Astrocyte of the spinal cord (primary cell): Measurements from ENCODE around the gene ERCC6.

Experiments
- DNase-seq: peaks from one replicate; pipeline ENCODE4 v3.0.0; 2011; ENCODE audit warnings: low read depth, low spot score
- H3K4me3 ChIP-seq: 2 replicates; pipeline ENCODE4 v1.5.1; 2011; ENCODE audit warnings: low read depth, mild to moderate bottlenecking, low read length, moderate library complexity
- in situ Hi-C: cut with HindIII; loops from 2 replicates; pipeline ENCODE4 v1.10.0; 2017; ENCODE audit warnings: low sequenced_read_pairs
- TF ChIP-seq, protein P1 (sequence below): IDR thresholded peaks from 2 replicates; pipeline ENCODE4 v1.5.1; 2012; ENCODE audit warnings: low read depth, mild to moderate bottlenecking, low read length, inconsistent platforms

Gene ERCC6

DNA sequence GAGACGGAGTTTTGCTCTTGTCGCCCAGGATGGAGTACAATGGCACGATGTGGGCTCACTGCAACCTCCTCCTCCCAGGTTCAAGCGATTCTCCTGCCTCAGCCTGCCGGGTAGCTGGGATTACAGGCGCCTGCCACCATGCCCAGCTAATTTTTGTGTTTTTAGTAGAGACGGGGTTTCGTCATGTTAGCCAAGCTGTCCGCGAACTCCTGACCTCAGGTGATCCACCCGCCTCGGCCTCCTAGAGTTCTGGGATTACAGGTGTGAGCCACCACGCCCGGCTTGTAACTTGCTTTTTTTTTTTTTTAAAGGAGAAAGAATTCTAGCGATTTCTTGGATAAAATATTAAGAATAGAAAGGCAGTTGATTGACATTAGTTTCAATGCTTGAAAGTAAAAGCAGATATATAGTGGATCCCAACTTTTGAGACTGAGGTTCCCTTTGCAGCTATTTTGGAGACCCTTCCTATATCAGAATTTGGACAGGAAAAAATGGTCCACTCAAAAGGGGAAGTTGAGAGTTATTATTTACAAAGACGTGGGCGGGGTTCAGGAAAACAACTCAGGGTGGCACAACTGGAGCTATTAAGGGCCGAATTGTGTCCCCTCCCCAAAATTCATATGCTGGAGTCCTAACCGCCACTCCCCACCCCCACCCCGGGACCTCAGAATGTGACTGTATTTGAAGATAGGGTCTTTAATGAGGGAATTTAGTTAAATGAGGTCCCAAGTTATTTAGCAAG, 1.3 kb upstream of the ERCC6 start:
- no peak overlapping the region for H3K4me3 ChIP-seq
- TF ChIP-seq, protein P1, sequence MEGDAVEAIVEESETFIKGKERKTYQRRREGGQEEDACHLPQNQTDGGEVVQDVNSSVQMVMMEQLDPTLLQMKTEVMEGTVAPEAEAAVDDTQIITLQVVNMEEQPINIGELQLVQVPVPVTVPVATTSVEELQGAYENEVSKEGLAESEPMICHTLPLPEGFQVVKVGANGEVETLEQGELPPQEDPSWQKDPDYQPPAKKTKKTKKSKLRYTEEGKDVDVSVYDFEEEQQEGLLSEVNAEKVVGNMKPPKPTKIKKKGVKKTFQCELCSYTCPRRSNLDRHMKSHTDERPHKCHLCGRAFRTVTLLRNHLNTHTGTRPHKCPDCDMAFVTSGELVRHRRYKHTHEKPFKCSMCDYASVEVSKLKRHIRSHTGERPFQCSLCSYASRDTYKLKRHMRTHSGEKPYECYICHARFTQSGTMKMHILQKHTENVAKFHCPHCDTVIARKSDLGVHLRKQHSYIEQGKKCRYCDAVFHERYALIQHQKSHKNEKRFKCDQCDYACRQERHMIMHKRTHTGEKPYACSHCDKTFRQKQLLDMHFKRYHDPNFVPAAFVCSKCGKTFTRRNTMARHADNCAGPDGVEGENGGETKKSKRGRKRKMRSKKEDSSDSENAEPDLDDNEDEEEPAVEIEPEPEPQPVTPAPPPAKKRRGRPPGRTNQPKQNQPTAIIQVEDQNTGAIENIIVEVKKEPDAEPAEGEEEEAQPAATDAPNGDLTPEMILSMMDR: no peak
- no peak for DNase-seq
- in situ Hi-C loops: no loop called here

DNA sequence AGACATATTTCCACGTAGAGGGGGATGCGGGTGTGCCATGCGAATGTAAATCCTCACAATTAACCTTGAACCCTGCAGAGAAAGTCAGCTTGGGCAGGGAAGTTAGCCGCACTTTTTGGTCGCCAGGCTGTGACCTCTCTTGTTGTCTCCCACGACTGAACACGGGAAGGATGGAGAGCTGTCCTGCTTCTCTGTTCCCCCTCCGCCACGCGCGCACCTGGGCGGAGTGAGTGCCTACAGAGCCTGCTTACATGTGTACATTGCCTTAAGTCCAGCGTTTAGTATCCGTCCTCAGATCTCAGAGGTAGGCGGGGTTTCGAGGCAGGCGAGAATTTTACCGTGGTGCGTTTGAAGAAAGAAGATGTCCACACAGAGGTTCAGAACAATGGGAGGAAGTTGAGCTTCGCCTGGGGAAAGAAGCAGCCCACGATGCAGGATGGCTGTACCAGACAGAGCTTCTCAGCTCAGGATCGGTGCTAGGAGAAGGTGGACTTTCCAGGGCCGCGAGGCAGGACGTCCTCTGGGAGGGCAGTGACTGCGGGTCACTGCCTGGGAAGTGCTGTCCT, 482 bp upstream of the ERCC6 start:
- H3K4me3 ChIP-seq: peak overlapping the region; percentile 67
- TF ChIP-seq, protein P1: no peak
- in situ Hi-C loops: no loop called here
- peak; percentile 68 for DNase-seq

DNA sequence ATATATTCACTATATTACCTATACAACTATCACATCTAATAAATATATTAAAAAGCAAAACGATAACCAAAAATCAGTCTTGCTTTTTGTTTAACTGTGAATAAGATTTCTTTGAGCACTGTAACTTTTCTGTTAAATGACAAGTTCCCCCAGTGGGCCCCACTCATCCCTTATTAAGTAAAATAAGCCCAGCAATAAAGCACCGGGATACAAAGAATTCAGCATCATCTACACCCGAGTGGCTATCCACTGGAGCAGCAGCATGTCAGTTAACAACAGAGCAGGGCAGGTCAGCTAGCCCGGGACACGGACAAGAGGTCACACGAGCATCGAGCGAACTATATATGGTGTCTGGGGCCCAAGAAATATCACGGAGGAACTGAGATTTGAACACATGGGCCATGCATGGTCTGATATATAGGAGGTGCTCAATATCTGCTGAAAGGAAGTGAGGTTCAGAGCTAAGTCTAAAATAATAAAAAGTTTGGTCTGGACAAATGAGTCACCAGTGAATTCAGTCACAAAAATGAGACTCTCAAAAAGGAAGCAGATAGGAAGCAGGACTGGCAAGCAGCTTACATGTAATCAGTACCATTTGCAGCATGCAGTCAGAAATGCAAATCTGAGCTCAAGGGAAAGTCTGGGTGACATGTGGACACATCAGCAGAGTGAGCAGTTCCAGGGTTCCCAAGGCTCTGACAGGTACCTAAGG, 4.1 kb downstream of the ERCC6 start:
- DNase-seq: peak; percentile 69
- TF ChIP-seq, protein P1: no peak
- in situ Hi-C loops: no loop called here
- no peak overlapping the region for H3K4me3 ChIP-seq

DNA sequence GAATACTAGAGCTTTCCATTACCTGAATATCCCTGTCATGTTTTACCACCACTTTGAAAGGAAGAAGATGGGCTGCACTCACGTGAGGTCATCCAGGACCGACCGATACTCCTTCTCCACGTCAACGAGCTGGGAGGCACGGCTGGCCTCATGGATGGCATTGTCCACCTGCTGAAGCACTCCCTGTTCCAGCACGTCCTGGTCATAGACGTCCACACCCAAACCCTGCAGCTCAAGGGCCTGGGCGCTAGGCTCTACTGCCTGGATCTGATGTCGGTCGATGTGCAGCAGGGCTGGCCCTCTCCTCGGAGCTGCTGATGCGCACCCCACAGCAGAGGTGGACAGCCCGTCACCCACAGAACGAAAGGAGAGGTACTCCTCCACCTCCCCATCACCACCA, 6.5 kb downstream of the ERCC6 start:
- H3K4me3 ChIP-seq: no peak overlapping the region
- in situ Hi-C loops: no loop called here
- TF ChIP-seq, protein P1: no peak
- DNase-seq: no peak

DNA sequence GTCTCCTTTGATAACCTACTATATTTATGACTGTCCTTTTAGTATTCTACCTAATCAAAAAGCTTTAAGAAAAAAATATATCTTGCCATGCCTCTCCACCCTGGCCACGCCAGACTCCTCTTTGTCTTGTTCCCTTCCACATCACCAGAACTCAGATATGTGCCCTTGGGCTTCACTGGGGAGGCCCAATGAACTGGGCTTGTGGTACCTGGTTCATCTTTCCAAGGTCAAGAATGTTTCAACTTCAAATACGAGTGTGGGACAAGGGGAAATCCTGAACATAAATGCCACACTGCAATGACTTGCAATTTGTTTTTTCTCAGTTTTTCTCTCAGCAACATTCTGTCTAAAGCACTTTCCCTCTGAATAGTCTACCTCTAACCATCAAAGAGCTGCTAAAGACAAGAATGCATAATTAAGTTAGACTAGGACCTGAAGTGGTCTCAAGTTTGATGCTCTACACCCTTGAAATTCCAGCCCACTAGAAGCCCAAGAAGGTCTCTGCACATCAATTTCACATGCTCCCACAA, 9.9 kb downstream of the ERCC6 start:
- in situ Hi-C loops: no loop called here
- no peak overlapping the region for H3K4me3 ChIP-seq
- no peak for DNase-seq
- TF ChIP-seq, protein P1: no peak

DNA sequence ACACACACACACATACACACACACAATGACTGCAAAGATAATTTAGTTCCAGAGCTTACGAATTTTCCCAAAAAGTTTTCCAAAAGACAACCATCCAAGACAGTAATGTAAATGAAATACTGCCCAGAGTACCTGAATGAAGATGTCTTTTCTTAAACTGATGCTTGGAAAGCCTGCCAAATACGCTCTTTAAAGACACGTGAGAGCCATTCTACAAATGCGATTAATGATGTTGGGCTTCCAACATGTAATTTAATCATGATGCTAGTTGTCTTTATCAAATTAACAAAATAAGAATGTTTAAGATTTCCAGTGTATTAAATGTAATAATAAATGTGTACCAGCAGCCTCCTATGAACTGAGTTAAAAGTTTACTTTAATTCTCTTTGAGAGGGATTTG, 11.1 kb downstream of the ERCC6 start:
- in situ Hi-C loops: no loop called here
- no peak for DNase-seq
- TF ChIP-seq, protein P1: no peak
- H3K4me3 ChIP-seq: no peak overlapping the region
